AG04449 (cell line): ENCODE data around the gene ARTN.

Source experiments
- CTCF ChIA-PET: fragments of 350-600 bp; formaldehyde crosslinking; extraction: SDS; loops from one replicate; lab custom pipeline; 2021; ENCODE audit warnings: antibody characterized with exemption; lab: Yijun Ruan, JAX
- POLR2A ChIA-PET: fragments of 400-600, 350-600 bp; formaldehyde crosslinking; extraction: SDS; loops from one replicate; lab custom pipeline; 2020; ENCODE audit warnings: antibody characterized with exemption, inconsistent platforms; lab: Yijun Ruan, JAX
- DNase-seq: peaks from one replicate; pipeline ENCODE4 v3.0.0-alpha.2; 2010; ENCODE audit warnings: low read depth, low spot score
- H3K4me3 ChIP-seq: 2 replicates; pipeline ENCODE4 v1.5.1; 2011; ENCODE audit warnings: low read depth, mild to moderate bottlenecking, control low read depth, low read length
- CTCF ChIP-seq: IDR thresholded peaks from one replicate; pipeline ENCODE4 v1.5.1; 2011; ENCODE audit warnings: mild to moderate bottlenecking, moderate library complexity, low read length, control low read depth, inconsistent platforms; ENCODE audit not compliant: insufficient read depth; ENCODE audit errors: missing control alignments

Gene ARTN

DNA sequence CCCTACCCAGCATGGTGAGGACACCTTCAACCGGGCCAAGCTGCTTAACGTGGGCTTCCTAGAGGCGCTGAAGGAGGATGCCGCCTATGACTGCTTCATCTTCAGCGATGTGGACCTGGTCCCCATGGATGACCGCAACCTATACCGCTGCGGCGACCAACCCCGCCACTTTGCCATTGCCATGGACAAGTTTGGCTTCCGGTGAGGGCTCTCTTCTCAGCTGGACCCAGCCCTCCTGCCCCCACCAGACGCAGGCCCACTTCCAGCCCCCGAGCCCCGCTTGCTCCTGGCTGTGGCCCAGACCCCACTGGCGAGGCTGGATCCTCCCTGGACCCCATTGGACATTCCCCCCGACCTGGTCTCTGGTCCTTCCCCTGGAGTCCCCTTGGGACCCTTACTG lies 51.3 kb downstream of the ARTN start:
- ChIA-PET POLR2A (interaction anchor here (1.7 kb wide), 1 partner anchor 10 kb away, joined by 4 read pairs; the partner anchor contains the start of gene ATP6V0B), CTCF (no interaction called here)
- H3K4me3 ChIP-seq: no peak overlapping the region
- no peak for TF ChIP-seq CTCF
- no peak for DNase-seq

DNA sequence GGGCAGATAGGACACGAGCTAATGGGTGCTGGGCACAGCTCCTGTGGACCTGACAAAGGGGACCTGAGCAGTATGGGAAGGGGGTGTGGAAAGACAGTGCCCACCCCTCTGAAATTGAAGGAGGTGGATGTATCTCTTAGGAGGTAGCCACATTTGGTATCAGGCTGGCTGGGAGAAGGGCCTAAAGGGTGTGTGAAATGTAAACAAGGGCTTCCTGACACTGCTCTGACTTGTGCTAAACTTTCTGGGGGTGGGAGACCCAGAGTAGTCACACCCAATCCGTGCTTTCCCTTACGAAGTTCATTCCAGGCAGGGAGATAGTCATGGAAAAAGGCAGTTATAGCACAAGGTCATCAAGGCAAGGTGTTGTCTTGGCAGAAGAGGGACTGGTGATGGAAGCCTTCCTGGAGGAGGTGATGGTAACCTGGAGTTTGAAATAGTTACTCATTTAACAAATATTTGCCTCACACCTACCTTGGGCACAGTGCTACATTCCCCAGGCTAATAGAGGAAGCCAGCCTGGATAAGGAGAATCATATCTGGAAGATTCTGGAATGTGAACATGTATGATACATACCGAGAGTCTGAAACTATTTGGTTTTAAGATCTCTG lies 52.5 kb downstream of the ARTN start:
- POLR2A ChIA-PET: no interaction called here

DNA sequence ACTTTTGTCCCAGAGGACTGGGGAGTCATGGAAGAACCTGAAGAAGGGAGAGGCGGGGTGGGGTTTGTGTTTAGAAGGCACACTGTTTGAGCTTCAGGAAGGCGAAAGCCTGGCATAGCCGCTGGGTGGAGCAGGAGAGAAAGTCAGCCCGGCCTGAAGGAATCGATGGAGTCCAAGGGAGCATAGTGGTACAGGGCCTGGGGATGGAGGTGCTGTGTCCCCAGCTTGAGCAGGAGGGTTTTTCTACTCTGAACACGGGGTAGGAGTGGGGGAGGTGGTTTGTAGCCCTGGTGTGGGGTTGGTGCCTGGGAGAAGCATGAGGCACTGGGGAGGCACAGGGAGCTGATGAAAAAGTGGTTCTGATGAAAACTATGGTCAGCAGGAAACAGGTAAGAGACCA lies 53.1 kb downstream of the ARTN start:
- ChIA-PET CTCF (interaction anchor here (1.3 to 9.3 kb wide), 6 partner anchors 19 to 223 kb away, joined by 3 to 103 read pairs (median 6); no protein-coding TSS in a partner anchor), POLR2A (no interaction called here)
- TF ChIP-seq CTCF: no peak
- DNase-seq: no peak
- H3K4me3 ChIP-seq: no peak overlapping the region

More for the DNA sequence above, 52.5 kb downstream of the ARTN start:
- CTCF ChIA-PET: interaction anchor here (1.3 to 4.7 kb wide), 4 partner anchors 51 to 223 kb away, joined by 3 to 20 read pairs (median 4); no protein-coding TSS in a partner anchor
- H3K4me3 ChIP-seq: no peak overlapping the region
- no peak for DNase-seq
- no peak for TF ChIP-seq CTCF
